K562 (cell line): ENCODE results near the gene LRIT3. TPM values are rescaled to one million over a fixed set of nuclear protein-coding genes. Genes with fewer than 3 reads are reported as not detected.

ENCODE experiments used
- ARID3B ChIP-seq: fragments of 250-450 bp; sonication (Bioruptor Pico); IDR thresholded peaks from 2 replicates; pipeline ENCODE4 v1.4.0; 2020; ENCODE audit warnings: borderline replicate concordance
- ARNT ChIP-seq, 2 experiments: fragments of 450-650 bp; IDR thresholded peaks; 2 replicates each; pipeline ENCODE4 v1.6.1; 2016; ENCODE audit warnings: mild to moderate bottlenecking in 1 of 2
- BACH1 ChIP-seq: fragments of 200-800 bp; sonication (Bioruptor generic); IDR thresholded peaks from 2 replicates; pipeline ENCODE4 v1.6.1; 2016; ENCODE audit warnings: missing genetic modification characterization, missing compliant biosample characterization
- CSDE1 ChIP-seq, 2 experiments: fragments of 450-650 bp; IDR thresholded peaks; 2 replicates each; pipeline ENCODE4 v1.6.1; 2016; ENCODE audit warnings: mild to moderate bottlenecking in 1 of 2
- MAFG ChIP-seq: fragments of 450-650 bp; conservative IDR thresholded peaks from 2 replicates; pipeline ENCODE4 v1.6.1; 2016; ENCODE audit warnings: missing genetic modification characterization, missing compliant biosample characterization
- MCM2 ChIP-seq: fragments of 450-650 bp; IDR thresholded peaks from 2 replicates; pipeline ENCODE4 v1.6.1; 2017; ENCODE audit warnings: low read depth, mild to moderate bottlenecking
- PCBP2 ChIP-seq: fragments of 200-400 bp; formaldehyde crosslinking; IDR thresholded peaks from 2 replicates; pipeline ENCODE4 v1.6.1; 2018; ENCODE audit warnings: low read length, low read depth, mild to moderate bottlenecking, moderate library complexity; ENCODE audit not compliant: poor library complexity, severe bottlenecking
- RFX7 ChIP-seq: fragments of 250-450 bp; sonication (Bioruptor Pico); IDR thresholded peaks from 2 replicates; pipeline ENCODE4 v1.5.1; 2021; ENCODE audit warnings: mild to moderate bottlenecking
- ZNF644 ChIP-seq: fragments of 200-800 bp; sonication (Bioruptor generic); IDR thresholded peaks from 2 replicates; pipeline ENCODE4 v1.6.1; 2016; ENCODE audit warnings: low read depth, missing genetic modification characterization, missing compliant biosample characterization
- polyA plus RNA-seq, 8 experiments: library from polyadenylated mRNA; depleted of rRNA in 4 of 8; stranded (reverse) in 5 of 8; unstranded in 3 of 8; fragments of >200 nt; fragmentation: Nextera tagmentation in 2 of 8; fragmentation: Illumina TruSeq in 1 of 8; extraction: Ambion mirVana in 2 of 8; extraction: Trizol in 1 of 8; gene quantifications; 2 replicates each; pipeline versions ENCODE4 v1.2.1 to v1.2.3, GENCODE V29; 2011 to 2014; ENCODE audit warnings: inconsistent platforms in 1 of 8, missing spikeins in 1 of 8
- total RNA-seq, 7 experiments: library from RNA; depleted of rRNA in 6 of 7; stranded (reverse); fragments of >200 nt in 6 of 7; fragmentation: Illumina TruSeq in 2 of 7; extraction: Trizol in 2 of 7; gene quantifications; 2 replicates each; pipeline versions ENCODE4 v1.2.1 to v1.2.3, GENCODE V29; 2011 to 2021; ENCODE audit warnings: low replicate concordance in 1 of 7
- TF ChIP-seq, protein P1 (sequence below): fragments of 450-650 bp; IDR thresholded peaks from 2 replicates; pipeline ENCODE4 v1.7.0; 2016; ENCODE audit warnings: borderline replicate concordance
- TF ChIP-seq, protein P2 (sequence below): fragments of 450-650 bp; IDR thresholded peaks from 2 replicates; pipeline ENCODE4 v1.6.1; 2016; ENCODE audit warnings: antibody characterized with exemption
- TF ChIP-seq, protein P3 (sequence below): fragments of 450-650 bp; IDR thresholded peaks from 2 replicates; pipeline ENCODE4 v1.6.1; 2016
- TF ChIP-seq, protein P4 (sequence below): fragments of 250-450 bp; sonication (Bioruptor Pico); IDR thresholded peaks from 2 replicates; pipeline ENCODE4 v1.5.1; 2021; ENCODE audit warnings: mild to moderate bottlenecking

The LRIT3 gene
- total and polyA plus RNA-seq, 9 of the 15 experiments (the other 6 are each of a cell fraction or from before 2014, with no cell fraction given): 0.04 to 0.10 (median 0.04) TPM; not detected in 4

DNA sequence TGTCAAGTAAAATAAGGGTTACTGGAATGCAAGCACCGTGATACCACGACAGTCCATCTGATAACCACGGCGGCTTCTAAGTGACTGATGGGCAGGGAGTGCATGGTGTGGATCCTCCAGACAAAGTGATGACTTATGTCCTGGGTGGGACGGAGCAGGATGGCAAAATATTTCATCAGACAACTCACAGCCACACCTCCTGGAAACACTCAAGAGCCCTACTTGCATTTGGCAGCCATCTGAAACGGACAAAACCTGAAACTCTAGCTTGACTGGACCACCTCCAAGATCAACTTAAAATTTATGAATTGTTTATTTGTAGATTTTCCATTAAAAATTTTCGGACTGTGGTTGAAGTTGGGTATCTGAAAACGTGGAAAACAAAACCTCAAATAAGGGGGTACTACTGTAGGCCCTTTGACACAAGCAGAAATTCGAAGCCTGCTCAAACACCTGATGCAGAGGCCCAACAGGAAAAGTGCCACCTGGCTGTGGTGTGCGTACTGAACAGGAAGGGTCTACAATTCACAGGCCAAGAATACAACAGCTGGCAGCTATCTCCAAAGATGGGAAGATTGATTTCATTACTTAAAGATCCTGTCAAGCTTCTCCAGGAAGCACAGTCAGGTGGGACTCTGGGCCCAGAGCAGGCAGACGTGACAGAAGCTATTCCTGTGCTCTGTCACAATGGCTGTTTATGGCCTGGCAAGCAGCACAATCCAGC, 26.0 kb downstream of the LRIT3 start (continued):
- TF ChIP-seq, protein P1, sequence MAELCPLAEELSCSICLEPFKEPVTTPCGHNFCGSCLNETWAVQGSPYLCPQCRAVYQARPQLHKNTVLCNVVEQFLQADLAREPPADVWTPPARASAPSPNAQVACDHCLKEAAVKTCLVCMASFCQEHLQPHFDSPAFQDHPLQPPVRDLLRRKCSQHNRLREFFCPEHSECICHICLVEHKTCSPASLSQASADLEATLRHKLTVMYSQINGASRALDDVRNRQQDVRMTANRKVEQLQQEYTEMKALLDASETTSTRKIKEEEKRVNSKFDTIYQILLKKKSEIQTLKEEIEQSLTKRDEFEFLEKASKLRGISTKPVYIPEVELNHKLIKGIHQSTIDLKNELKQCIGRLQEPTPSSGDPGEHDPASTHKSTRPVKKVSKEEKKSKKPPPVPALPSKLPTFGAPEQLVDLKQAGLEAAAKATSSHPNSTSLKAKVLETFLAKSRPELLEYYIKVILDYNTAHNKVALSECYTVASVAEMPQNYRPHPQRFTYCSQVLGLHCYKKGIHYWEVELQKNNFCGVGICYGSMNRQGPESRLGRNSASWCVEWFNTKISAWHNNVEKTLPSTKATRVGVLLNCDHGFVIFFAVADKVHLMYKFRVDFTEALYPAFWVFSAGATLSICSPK: no peak
- no peak for TF ChIP-seq PCBP2
- no peak for TF ChIP-seq CSDE1 (IDR thresholded peaks at IDR 0.05)
- no peak for TF ChIP-seq ARNT (IDR thresholded peaks at IDR 0.05)
- TF ChIP-seq ARID3B: no peak
- TF ChIP-seq RFX7: no peak
- TF ChIP-seq, protein P2, sequence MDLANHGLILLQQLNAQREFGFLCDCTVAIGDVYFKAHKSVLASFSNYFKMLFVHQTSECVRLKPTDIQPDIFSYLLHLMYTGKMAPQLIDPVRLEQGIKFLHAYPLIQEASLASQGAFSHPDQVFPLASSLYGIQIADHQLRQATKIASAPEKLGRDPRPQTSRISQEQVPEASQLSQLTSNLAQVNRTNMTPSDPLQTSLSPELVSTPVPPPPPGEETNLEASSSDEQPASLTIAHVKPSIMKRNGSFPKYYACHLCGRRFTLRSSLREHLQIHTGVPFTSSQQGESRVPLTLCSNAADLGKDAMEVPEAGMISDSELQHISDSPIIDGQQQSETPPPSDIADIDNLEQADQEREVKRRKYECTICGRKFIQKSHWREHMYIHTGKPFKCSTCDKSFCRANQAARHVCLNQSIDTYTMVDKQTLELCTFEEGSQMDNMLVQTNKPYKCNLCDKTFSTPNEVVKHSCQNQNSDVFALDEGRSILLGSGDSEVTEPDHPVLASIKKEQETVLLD: no peak
- TF ChIP-seq, protein P3, sequence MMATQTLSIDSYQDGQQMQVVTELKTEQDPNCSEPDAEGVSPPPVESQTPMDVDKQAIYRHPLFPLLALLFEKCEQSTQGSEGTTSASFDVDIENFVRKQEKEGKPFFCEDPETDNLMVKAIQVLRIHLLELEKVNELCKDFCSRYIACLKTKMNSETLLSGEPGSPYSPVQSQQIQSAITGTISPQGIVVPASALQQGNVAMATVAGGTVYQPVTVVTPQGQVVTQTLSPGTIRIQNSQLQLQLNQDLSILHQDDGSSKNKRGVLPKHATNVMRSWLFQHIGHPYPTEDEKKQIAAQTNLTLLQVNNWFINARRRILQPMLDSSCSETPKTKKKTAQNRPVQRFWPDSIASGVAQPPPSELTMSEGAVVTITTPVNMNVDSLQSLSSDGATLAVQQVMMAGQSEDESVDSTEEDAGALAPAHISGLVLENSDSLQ: peak; percentile 91
- TF ChIP-seq BACH1 (tag): peak; percentile 48; the same call in 1 of the 2 replicates
- TF ChIP-seq MAFG: no peak
- TF ChIP-seq MCM2: no peak
- TF ChIP-seq ZNF644 (tag): peak; percentile 57; the same call in 1 of the 2 replicates
- TF ChIP-seq, protein P4, sequence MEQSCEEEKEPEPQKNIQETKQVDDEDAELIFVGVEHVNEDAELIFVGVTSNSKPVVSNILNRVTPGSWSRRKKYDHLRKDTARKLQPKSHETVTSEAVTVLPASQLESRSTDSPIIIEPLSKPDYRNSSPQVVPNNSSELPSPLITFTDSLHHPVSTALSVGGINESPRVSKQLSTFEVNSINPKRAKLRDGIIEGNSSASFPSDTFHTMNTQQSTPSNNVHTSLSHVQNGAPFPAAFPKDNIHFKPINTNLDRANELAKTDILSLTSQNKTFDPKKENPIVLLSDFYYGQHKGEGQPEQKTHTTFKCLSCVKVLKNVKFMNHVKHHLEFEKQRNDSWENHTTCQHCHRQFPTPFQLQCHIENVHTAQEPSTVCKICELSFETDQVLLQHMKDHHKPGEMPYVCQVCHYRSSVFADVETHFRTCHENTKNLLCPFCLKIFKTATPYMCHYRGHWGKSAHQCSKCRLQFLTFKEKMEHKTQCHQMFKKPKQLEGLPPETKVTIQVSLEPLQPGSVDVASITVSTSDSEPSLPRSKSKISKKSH (CRISPR knock-in tag): no peak
